Panc1 (cell line): Measurements from ENCODE around the gene EGFR. TPM values are rescaled to one million over a fixed set of nuclear protein-coding genes. Genes with fewer than 3 reads are reported as not detected.

Source experiments
- ATAC-seq: fragments of 200-7000 bp; cut with Tn5 transposase; 2 replicates; pipeline ENCODE4 v1.9.1; 2020; ENCODE audit warnings: mild to moderate bottlenecking, moderate library complexity
- BruUV-seq: library from RNA; stranded (reverse); fragments of 400-500 nt; replicated peaks from 2 replicates; lab custom pipeline; 2021; lab: Mats Ljungman, UMichigan
- CTCF ChIA-PET: fragments of 300-600 bp; sonication (Branson Sonifier 250); formaldehyde crosslinking; loops from one replicate; lab custom pipeline; 2022; ENCODE audit warnings: antibody characterized with exemption; lab: Charles Lee
- POLR2A ChIA-PET: fragments of 300-600 bp; sonication (Branson Sonifier 250); formaldehyde crosslinking; loops from one replicate; lab custom pipeline; 2022; ENCODE audit warnings: antibody characterized with exemption; lab: Charles Lee
- DNase-seq: peaks from one replicate; pipeline ENCODE4 v3.0.0-alpha.2; 2010; ENCODE audit warnings: low read depth, low spot score
- H3K27ac ChIP-seq: 2 replicates; pipeline ENCODE4 v1.5.1; 2011; ENCODE audit warnings: mild to moderate bottlenecking, low read length, inconsistent platforms
- H3K27me3 ChIP-seq: fragments of 200-500 bp; sonication (Bioruptor generic); 2 replicates; pipeline ENCODE4 v1.6.0; 2014; ENCODE audit warnings: low read length, inconsistent platforms; ENCODE audit not compliant: control insufficient read depth, insufficient read depth
- H3K36me3 ChIP-seq: fragments of 200-500 bp; sonication (Bioruptor generic); 2 replicates; pipeline ENCODE4 v1.5.1; 2014; ENCODE audit warnings: inconsistent platforms, mild to moderate bottlenecking, low read length, moderate library complexity; ENCODE audit not compliant: control insufficient read depth, insufficient read depth
- H3K4me1 ChIP-seq: 2 replicates; pipeline ENCODE4 v1.5.1; 2011; ENCODE audit warnings: inconsistent platforms, mild to moderate bottlenecking, low read length, moderate library complexity; ENCODE audit not compliant: control insufficient read depth, insufficient read depth
- H3K4me3 ChIP-seq, 2 experiments: 2 replicates each; pipeline ENCODE4 v1.5.1; 2011 to 2012; ENCODE audit warnings: low read depth in 2 of 2, low read length in 2 of 2, mild to moderate bottlenecking in 2 of 2, inconsistent platforms in 1 of 2, moderate library complexity in 1 of 2
- H3K9me3 ChIP-seq: fragments of 200-500 bp; sonication (Bioruptor generic); 2 replicates; pipeline ENCODE4 v1.5.1; 2014; ENCODE audit warnings: low read depth, mild to moderate bottlenecking, inconsistent platforms, low read length, moderate library complexity; ENCODE audit not compliant: control insufficient read depth, insufficient read depth
- CTCF ChIP-seq: fragments of 450-650 bp; IDR thresholded peaks from 2 replicates; pipeline ENCODE4 v1.5.1; 2017; ENCODE audit warnings: mild to moderate bottlenecking
- POLR2AphosphoS5 ChIP-seq: IDR thresholded peaks from 2 replicates; pipeline ENCODE4 v1.6.1; 2012; ENCODE audit warnings: mild to moderate bottlenecking, low read depth, low read length, moderate library complexity
- REST ChIP-seq, 2 experiments: IDR thresholded peaks; 2 replicates each; pipeline ENCODE4 v1.6.1; 2011 to 2012; ENCODE audit warnings: low read depth in 2 of 2, control low read depth in 1 of 2, low read length in 1 of 2, mild to moderate bottlenecking in 1 of 2, moderate library complexity in 1 of 2; ENCODE audit not compliant: insufficient read depth in 1 of 2
- SIN3A ChIP-seq: IDR thresholded peaks from 2 replicates; pipeline ENCODE4 v1.6.1; 2012; ENCODE audit warnings: low read depth, mild to moderate bottlenecking, low read length, moderate library complexity, borderline replicate concordance; ENCODE audit not compliant: insufficient read depth
- TCF7L2 ChIP-seq: IDR thresholded peaks from 2 replicates; pipeline ENCODE4 v1.6.1; 2011; ENCODE audit warnings: mild to moderate bottlenecking, low read depth, low read length, inconsistent platforms
- in situ Hi-C: cut with HindIII; loops from 2 replicates; pipeline ENCODE4 v1.10.0; 2016; ENCODE audit warnings: low sequenced_read_pairs, low pct_unique_long_range_greater_than_20kb
- intact Hi-C: fragments of 100-400 bp; cut with micrococcal nuclease; formaldehyde crosslinking; loops from one replicate; pipeline ENCODE4 v1.10.0; 2022; ENCODE audit not compliant: unreplicated experiment
- total RNA-seq: library from RNA; stranded (reverse); gene quantifications from one replicate; pipeline ENCODE4 v1.2.1, GENCODE V29; 2021; ENCODE audit not compliant: unreplicated experiment

The EGFR gene
- total RNA-seq, 1 experiment from 2014 or later = 156 TPM

- in situ Hi-C loops = no loop called here
- intact Hi-C loops = no loop called here
- CTCF ChIA-PET = no interaction called here
- no peaks in the 10 kb centered on the region for H3K9me3 ChIP-seq
- no peak overlapping the region for H3K27ac ChIP-seq
- no peaks in the 10 kb centered on the region for H3K36me3 ChIP-seq
- no peak for ATAC-seq
- BruUV-seq = no TSS peak
- peaks cover 5% of the 10 kb centered on the region; the same call in 1 of the 2 replicates for H3K27me3 ChIP-seq
- POLR2A ChIA-PET = no interaction called here
- H3K4me1 ChIP-seq = no peaks in the 10 kb centered on the region
- TF ChIP-seq TCF7L2 = no peak
- no peak for TF ChIP-seq SIN3A
- no peak for TF ChIP-seq POLR2AphosphoS5
- no peak for TF ChIP-seq CTCF
- TF ChIP-seq REST (IDR thresholded peaks at IDR 0.05; ENCODE audit: insufficient read depth in 1 of 2, low read depth in 2 of 2, low read length in 1 of 2) = no peak
- DNase-seq = no peak
- no peak overlapping the region for H3K4me3 ChIP-seq
Measured at GRCh38 chr7:55235801-55236200, 217.0 kb downstream of the EGFR start.

GRCh38 chr7:55236476-55236875 is 217.7 kb downstream of the EGFR start:
- ATAC-seq = no peak

More at GRCh38 chr7:55236476-55236875, 217.7 kb downstream of the EGFR start:
- H3K36me3 ChIP-seq = no peaks in the 10 kb centered on the region
- no peaks in the 10 kb centered on the region for H3K9me3 ChIP-seq
- POLR2A ChIA-PET = no interaction called here
- no peak overlapping the region for H3K27ac ChIP-seq
- no peak overlapping the region for H3K4me3 ChIP-seq
- BruUV-seq = no TSS peak
- TF ChIP-seq SIN3A (no peak), REST (IDR thresholded peaks at IDR 0.05; ENCODE audit: insufficient read depth in 1 of 2, low read depth in 2 of 2, low read length in 1 of 2) (no peak)
- peaks cover 5% of the 10 kb centered on the region; the same call in 1 of the 2 replicates for H3K27me3 ChIP-seq
- no peak for DNase-seq
- intact Hi-C loops (no loop called here), in situ Hi-C loops (no loop called here)
- CTCF ChIA-PET = no interaction called here
- H3K4me1 ChIP-seq = no peaks in the 10 kb centered on the region
